Suprapubic skin (tissue), 4 donors: ENCODE measurements around the gene DAAM1. TPM values are rescaled to one million over a fixed set of nuclear protein-coding genes. Genes with fewer than 3 reads are reported as not detected.

Experiments used
- DNase-seq, 2 donors: peaks; one replicate each; pipeline ENCODE4 v3.0.0-alpha.2; 2019; ENCODE audit warnings: low spot score in 2 of 2
- H3K27ac ChIP-seq: fragments of 200-600 bp; sonication (generic); one replicate; pipeline ENCODE4 v1.5.1; 2019
- H3K27me3 ChIP-seq: fragments of 200-600 bp; sonication (generic); one replicate; pipeline ENCODE4 v1.5.1; 2019
- H3K36me3 ChIP-seq: fragments of 200-600 bp; sonication (generic); one replicate; pipeline ENCODE4 v1.5.1; 2019
- H3K4me1 ChIP-seq: fragments of 200-600 bp; sonication (generic); one replicate; pipeline ENCODE4 v1.5.1; 2019
- H3K4me3 ChIP-seq: fragments of 200-600 bp; sonication (generic); one replicate; pipeline ENCODE4 v1.5.1; 2019; ENCODE audit warnings: mild to moderate bottlenecking
- H3K9me3 ChIP-seq: fragments of 200-600 bp; sonication (generic); one replicate; pipeline ENCODE4 v1.5.1; 2019
- CTCF ChIP-seq, 2 donors: fragments of 200-600 bp in 1 of 2; fragments of 450-650 bp in 1 of 2; sonication (generic) in 1 of 2; IDR thresholded peaks; one replicate each; pipeline ENCODE4 v1.5.1; 2016 to 2019; ENCODE audit warnings: antibody characterized with exemption in 2 of 2, mild to moderate bottlenecking in 1 of 2, moderate library complexity in 1 of 2
- EP300 ChIP-seq: sonication (generic); formaldehyde crosslinking; IDR thresholded peaks from one replicate; pipeline ENCODE4 v1.6.1; 2017; ENCODE audit warnings: antibody characterized with exemption
- POLR2A ChIP-seq, 2 donors: fragments of 450-650 bp; IDR thresholded peaks; one replicate each; pipeline ENCODE4 v1.6.1; 2017; ENCODE audit warnings: antibody characterized with exemption in 2 of 2, mild to moderate bottlenecking in 2 of 2, moderate library complexity in 2 of 2
- POLR2AphosphoS5 ChIP-seq, 3 donors: sonication (generic); formaldehyde crosslinking; IDR thresholded peaks; one replicate each; pipeline ENCODE4 v1.6.1; 2017; ENCODE audit warnings: antibody characterized with exemption in 3 of 3
- WGBS: methylation state at CpG from one replicate; pipeline ENCODE4 v1.1.5; 2018; 5-methylcytosine and 5-hydroxymethylcytosine counted together
- total RNA-seq, 4 donors: library from RNA; depleted of rRNA; stranded (reverse); fragments of >200 nt; gene quantifications; one replicate each; pipeline ENCODE4 v1.1.0, GENCODE V29; 2016

Gene DAAM1
- total RNA-seq, 4 donors from 2014 or later, result 103 to 196 (median 171) TPM

DNA sequence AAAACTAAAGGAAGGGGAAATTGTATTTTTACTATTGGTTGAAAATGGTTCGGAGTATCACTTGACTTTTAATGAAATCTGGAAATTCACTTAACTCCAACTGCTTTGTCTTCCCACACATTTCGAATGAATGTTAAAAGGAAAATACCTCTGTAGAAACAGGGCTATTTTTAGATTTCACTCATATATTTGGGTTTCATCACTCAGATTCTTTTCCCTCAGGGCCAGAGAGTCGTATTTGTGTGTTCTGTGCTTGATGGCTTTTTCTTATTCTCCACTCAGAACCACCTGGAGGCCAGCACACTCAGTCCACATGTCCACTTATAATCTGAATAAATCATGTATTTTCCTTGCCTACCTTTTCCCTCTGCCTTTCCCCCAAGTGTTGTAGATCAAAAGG lies 40.0 kb downstream of the DAAM1 start:
- Histone ChIP-seq H3K27me3 (no peaks in the 10 kb centered on the region), H3K36me3 (no peaks in the 10 kb centered on the region), H3K27ac (no peak overlapping the region), H3K4me1 (peaks cover 36% of the 10 kb centered on the region), H3K9me3 (no peaks in the 10 kb centered on the region), H3K4me3 (no peak overlapping the region)
- DNase-seq, result no peak
- TF ChIP-seq POLR2A (IDR thresholded peaks at IDR 0.05) (no peak), EP300 (no peak), POLR2AphosphoS5 (IDR thresholded peaks at IDR 0.05) (no peak), CTCF (IDR thresholded peaks at IDR 0.05) (no peak)
- WGBS, result 44% methylated on average over 3 of the region's 3 CpGs

DNA sequence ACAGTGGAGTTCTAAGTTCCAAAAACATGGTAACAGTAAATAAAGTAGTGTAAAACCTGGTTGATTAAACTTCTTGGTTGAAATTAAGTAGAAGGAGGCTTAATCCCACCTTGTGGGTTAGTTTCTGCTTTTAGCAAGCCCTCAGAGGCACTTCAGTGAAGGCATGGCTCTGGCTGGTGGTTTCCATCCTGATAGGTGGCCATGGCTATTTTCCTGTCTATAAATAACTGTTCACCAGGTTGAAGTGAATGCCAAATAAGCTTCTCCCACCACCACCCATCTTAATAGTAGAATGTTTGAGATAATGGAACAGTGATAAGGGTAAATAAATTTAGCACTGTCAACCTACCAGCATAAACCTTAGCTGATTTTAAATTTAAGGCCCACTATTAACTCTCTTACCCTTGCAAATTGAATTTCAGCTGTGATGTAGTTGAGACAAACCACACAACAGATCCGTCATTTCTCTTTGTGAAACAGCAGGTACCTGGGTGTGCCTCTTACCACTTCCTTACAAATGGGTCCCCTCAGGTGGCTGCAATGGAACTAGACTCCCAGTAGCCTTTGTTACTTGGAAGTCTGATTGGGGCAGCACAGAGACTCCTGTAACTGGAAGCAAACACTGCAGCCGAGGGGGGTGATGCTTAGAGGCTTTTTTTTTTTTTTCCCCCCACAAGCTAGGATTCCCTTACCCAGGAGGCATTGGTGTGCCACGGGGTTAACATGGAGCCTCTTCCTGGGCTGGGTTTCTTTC lies 41.4 kb downstream of the DAAM1 start:
- peaks cover 31% of the 10 kb centered on the region for H3K4me1 ChIP-seq
- H3K9me3 ChIP-seq, result no peaks in the 10 kb centered on the region
- H3K27ac ChIP-seq, result no peak overlapping the region
- DNase-seq, result no peak
- no peak for TF ChIP-seq CTCF (IDR thresholded peaks at IDR 0.05)
- TF ChIP-seq POLR2AphosphoS5 (IDR thresholded peaks at IDR 0.05), result no peak
- TF ChIP-seq POLR2A (IDR thresholded peaks at IDR 0.05), result no peak
- no peak for TF ChIP-seq EP300
- H3K36me3 ChIP-seq, result no peaks in the 10 kb centered on the region
- WGBS, result 80% methylated on average over 3 of the region's 3 CpGs
- H3K27me3 ChIP-seq, result no peaks in the 10 kb centered on the region
- H3K4me3 ChIP-seq, result no peak overlapping the region

GRCh38 chr14:59236195-59236594 lies 47.7 kb downstream of the DAAM1 start:
- TF ChIP-seq CTCF (IDR thresholded peaks at IDR 0.05), result no peak
- TF ChIP-seq POLR2AphosphoS5 (IDR thresholded peaks at IDR 0.05), result no peak
- TF ChIP-seq EP300, result no peak
- TF ChIP-seq POLR2A (IDR thresholded peaks at IDR 0.05), result no peak
- H3K27me3 ChIP-seq, result no peaks in the 10 kb centered on the region
- H3K4me3 ChIP-seq, result no peak overlapping the region
- WGBS, result 57% methylated on average over 4 of the region's 4 CpGs
- H3K9me3 ChIP-seq, result no peaks in the 10 kb centered on the region
- no peaks in the 10 kb centered on the region for H3K36me3 ChIP-seq
- no peak for DNase-seq
- H3K27ac ChIP-seq, result no peak overlapping the region
- H3K4me1 ChIP-seq, result peaks cover 24% of the 10 kb centered on the region

GRCh38 chr14:59238216-59238615 lies 49.7 kb downstream of the DAAM1 start:
- peaks cover 39% of the 10 kb centered on the region for H3K4me1 ChIP-seq
- H3K36me3 ChIP-seq, result no peaks in the 10 kb centered on the region
- no peak for TF ChIP-seq EP300
- TF ChIP-seq POLR2A (IDR thresholded peaks at IDR 0.05), result no peak
- no peak for TF ChIP-seq CTCF (IDR thresholded peaks at IDR 0.05)
- TF ChIP-seq POLR2AphosphoS5 (IDR thresholded peaks at IDR 0.05), result no peak
- H3K27ac ChIP-seq, result no peak overlapping the region
- no peak overlapping the region for H3K4me3 ChIP-seq
- DNase-seq, result no peak
- H3K9me3 ChIP-seq, result no peaks in the 10 kb centered on the region
- 64% methylated on average over 5 of the region's 5 CpGs for WGBS
- H3K27me3 ChIP-seq, result no peaks in the 10 kb centered on the region

- TF ChIP-seq POLR2AphosphoS5 (IDR thresholded peaks at IDR 0.05) (no peak), POLR2A (IDR thresholded peaks at IDR 0.05) (no peak), CTCF (IDR thresholded peaks at IDR 0.05) (no peak), EP300 (no peak)
- no peak for DNase-seq
- Histone ChIP-seq H3K27me3 (no peaks in the 10 kb centered on the region), H3K4me3 (no peak overlapping the region), H3K9me3 (no peaks in the 10 kb centered on the region), H3K36me3 (no peaks in the 10 kb centered on the region), H3K27ac (no peak overlapping the region), H3K4me1 (peaks cover 41% of the 10 kb centered on the region)
Measured at GRCh38 chr14:59239022-59239421, 50.6 kb downstream of the DAAM1 start.
